Keratinocyte (primary cell): Measurements from ENCODE around the gene NUTF2. TPM values are rescaled to one million over a fixed set of nuclear protein-coding genes. Genes with fewer than 3 reads are reported as not detected.
A peak's percentile ranks its signal among the peaks of the same experiment; 100 is the strongest.

Source experiments
- DNase-seq: peaks from one replicate; pipeline ENCODE4 v3.0.0-alpha.2; 2011; ENCODE audit warnings: low read depth, missing footprints, low spot score
- FAIRE-seq: peaks from 2 replicates; lab custom pipeline; 2011; peaks lifted over from hg19 to GRCh38; lab: Jason Lieb, UNC
- H2AFZ ChIP-seq: 2 replicates; pipeline ENCODE4 v1.6.0; 2012; ENCODE audit warnings: low read length, control low read depth, inconsistent platforms; ENCODE audit not compliant: control insufficient read depth
- H3K27ac ChIP-seq: 2 replicates; pipeline ENCODE4 v1.5.1; 2011; ENCODE audit warnings: low read length; ENCODE audit not compliant: control insufficient read depth, insufficient read depth
- H3K27me3 ChIP-seq: 3 replicates; pipeline ENCODE4 v1.6.0; 2011; ENCODE audit warnings: low read length; ENCODE audit not compliant: control insufficient read depth, insufficient read depth; ENCODE audit errors: extremely low read depth
- H3K36me3 ChIP-seq, 2 experiments: 2 replicates in 1 of 2; 3 replicates in 1 of 2; pipeline ENCODE4 v1.5.1; 2011; ENCODE audit warnings: low read length in 2 of 2, mild to moderate bottlenecking in 1 of 2; ENCODE audit not compliant: control insufficient read depth in 2 of 2, insufficient read depth in 2 of 2; ENCODE audit errors: extremely low read depth in 1 of 2
- H3K4me1 ChIP-seq: 3 replicates; pipeline ENCODE4 v1.5.1; 2011; ENCODE audit warnings: low read length; ENCODE audit not compliant: control insufficient read depth, insufficient read depth; ENCODE audit errors: extremely low read depth
- H3K4me2 ChIP-seq: 3 replicates; pipeline ENCODE4 v1.6.0; 2011; ENCODE audit warnings: low read depth, low read length; ENCODE audit not compliant: control insufficient read depth, insufficient read depth; ENCODE audit errors: extremely low read depth
- H3K4me3 ChIP-seq, 3 experiments: fragments of 200-600 bp in 1 of 3; sonication (generic) in 1 of 3; 2 replicates in 2 of 3; 3 replicates in 1 of 3; pipeline ENCODE4 v1.5.1; 2011 to 2016; ENCODE audit warnings: low read length in 3 of 3, mild to moderate bottlenecking in 3 of 3, control low read depth in 2 of 3, inconsistent platforms in 1 of 3, low read depth in 1 of 3, mixed read lengths in 1 of 3, mixed run types in 1 of 3, moderate library complexity in 1 of 3; ENCODE audit not compliant: control insufficient read depth in 2 of 3, insufficient read depth in 2 of 3; ENCODE audit errors: extremely low read depth in 1 of 3
- H3K79me2 ChIP-seq: 2 replicates; pipeline ENCODE4 v1.6.0; 2012; ENCODE audit warnings: low read length; ENCODE audit not compliant: control insufficient read depth, insufficient read depth
- H3K9ac ChIP-seq: 3 replicates; pipeline ENCODE4 v1.6.0; 2011; ENCODE audit warnings: low read length; ENCODE audit not compliant: control insufficient read depth, insufficient read depth; ENCODE audit errors: extremely low read depth
- H3K9me1 ChIP-seq: 3 replicates; pipeline ENCODE4 v1.6.0; 2011; ENCODE audit warnings: low read length; ENCODE audit not compliant: control insufficient read depth, insufficient read depth; ENCODE audit errors: extremely low read depth
- H3K9me3 ChIP-seq: 2 replicates; pipeline ENCODE4 v1.5.1; 2012; ENCODE audit warnings: low read depth, low read length; ENCODE audit not compliant: control insufficient read depth
- H4K20me1 ChIP-seq: 3 replicates; pipeline ENCODE4 v1.6.0; 2011; ENCODE audit warnings: low read length; ENCODE audit not compliant: control insufficient read depth, insufficient read depth; ENCODE audit errors: extremely low read depth
- EZH2 ChIP-seq: IDR thresholded peaks from one replicate; pipeline ENCODE4 v1.6.1; 2012; ENCODE audit warnings: inconsistent platforms, mild to moderate bottlenecking, low read length, moderate library complexity
- dilution Hi-C: fragments of 300-500 bp; cut with MboI; formaldehyde crosslinking; loops from one replicate; pipeline ENCODE4 v1.7.0; 2020; ENCODE audit warnings: low sequenced_read_pairs; ENCODE audit not compliant: extremely low pct_ligation_motif_present
- polyA plus RNA-seq, 5 experiments: library from polyadenylated mRNA; depleted of rRNA in 3 of 5; stranded (reverse) in 3 of 5; stranded (forward) in 1 of 5; unstranded in 1 of 5; fragments of >200 nt; gene quantifications; 1 replicate in 1 of 5; 2 replicates in 3 of 5; 3 replicates in 1 of 5; pipeline versions ENCODE4 v1.2.1 to v1.2.3, GENCODE V29; 2011 to 2012; ENCODE audit warnings: missing spikeins in 2 of 5, low read depth in 1 of 5, low replicate concordance in 1 of 5
- TF ChIP-seq, protein P1 (sequence below), 3 experiments: IDR thresholded peaks in 1 of 3; conservative IDR thresholded peaks in 1 of 3; optimal IDR thresholded peaks in 1 of 3; 2 replicates in 2 of 3; 3 replicates in 1 of 3; pipeline versions ENCODE3 to v1.5.1; 2011; ENCODE audit warnings: low read length in 3 of 3, mild to moderate bottlenecking in 3 of 3, moderate library complexity in 2 of 3, control low read depth in 1 of 3, inconsistent platforms in 1 of 3; ENCODE audit not compliant: insufficient read depth in 2 of 3; ENCODE audit errors: extremely low read depth in 1 of 3

Gene NUTF2
- polyA plus RNA-seq, 1 donor (not counting 4 experiments of a cell fraction or from before 2014, with no cell fraction given) = 189 TPM

DNA sequence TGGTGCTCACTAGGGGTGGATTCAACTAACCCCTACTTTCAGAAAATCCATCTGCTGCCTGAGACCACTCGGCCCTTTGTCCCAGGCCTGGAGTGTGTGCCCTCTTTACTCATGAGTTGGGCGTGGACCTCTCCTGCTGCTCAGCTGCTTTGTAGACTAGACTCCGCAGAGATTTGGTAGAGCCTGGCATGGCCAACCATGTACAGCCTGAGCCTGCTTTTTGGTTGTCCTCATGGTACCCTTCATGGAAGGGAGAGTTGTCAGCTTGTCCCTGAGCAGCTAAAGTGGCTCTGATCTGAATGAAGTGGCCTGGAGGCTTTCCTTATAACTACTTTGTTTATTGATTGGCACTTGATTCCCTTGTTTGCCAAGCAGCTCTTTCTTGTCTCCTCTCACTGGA, 27.6 kb downstream of the NUTF2 start:
- Histone ChIP-seq H3K79me2 (peaks cover 28% of the 10 kb centered on the region), H3K27ac (no peak overlapping the region), H3K9ac (peak overlapping the region; percentile 93), H3K4me1 (peaks cover 29% of the 10 kb centered on the region), H3K9me1 (no peaks in the 10 kb centered on the region), H3K4me2 (peak overlapping the region; percentile 84), H4K20me1 (peaks cover 4% of the 10 kb centered on the region), H3K27me3 (no peaks in the 10 kb centered on the region), H3K9me3 (no peaks in the 10 kb centered on the region), H2AFZ (no peak overlapping the region), H3K36me3 (peaks cover 40 to 56% of the 10 kb centered on the region in 2 experiments), H3K4me3 (peak overlapping the region in 2 of 3 experiments; percentile 71 to 97)
- FAIRE-seq = no peak
- DNase-seq = no peak
- TF ChIP-seq, protein P1, sequence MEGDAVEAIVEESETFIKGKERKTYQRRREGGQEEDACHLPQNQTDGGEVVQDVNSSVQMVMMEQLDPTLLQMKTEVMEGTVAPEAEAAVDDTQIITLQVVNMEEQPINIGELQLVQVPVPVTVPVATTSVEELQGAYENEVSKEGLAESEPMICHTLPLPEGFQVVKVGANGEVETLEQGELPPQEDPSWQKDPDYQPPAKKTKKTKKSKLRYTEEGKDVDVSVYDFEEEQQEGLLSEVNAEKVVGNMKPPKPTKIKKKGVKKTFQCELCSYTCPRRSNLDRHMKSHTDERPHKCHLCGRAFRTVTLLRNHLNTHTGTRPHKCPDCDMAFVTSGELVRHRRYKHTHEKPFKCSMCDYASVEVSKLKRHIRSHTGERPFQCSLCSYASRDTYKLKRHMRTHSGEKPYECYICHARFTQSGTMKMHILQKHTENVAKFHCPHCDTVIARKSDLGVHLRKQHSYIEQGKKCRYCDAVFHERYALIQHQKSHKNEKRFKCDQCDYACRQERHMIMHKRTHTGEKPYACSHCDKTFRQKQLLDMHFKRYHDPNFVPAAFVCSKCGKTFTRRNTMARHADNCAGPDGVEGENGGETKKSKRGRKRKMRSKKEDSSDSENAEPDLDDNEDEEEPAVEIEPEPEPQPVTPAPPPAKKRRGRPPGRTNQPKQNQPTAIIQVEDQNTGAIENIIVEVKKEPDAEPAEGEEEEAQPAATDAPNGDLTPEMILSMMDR (optimal IDR thresholded peaks at IDR 0.05 in 1 of 3, IDR thresholded peaks at IDR 0.05 in 1 of 3, conservative IDR thresholded peaks at IDR 0.05 in 1 of 3; ENCODE audit: extremely low read depth in 1 of 3, insufficient read depth in 2 of 3, low read length in 3 of 3) = no peak
- TF ChIP-seq EZH2 = no peak
- dilution Hi-C loops = no loop called here

DNA sequence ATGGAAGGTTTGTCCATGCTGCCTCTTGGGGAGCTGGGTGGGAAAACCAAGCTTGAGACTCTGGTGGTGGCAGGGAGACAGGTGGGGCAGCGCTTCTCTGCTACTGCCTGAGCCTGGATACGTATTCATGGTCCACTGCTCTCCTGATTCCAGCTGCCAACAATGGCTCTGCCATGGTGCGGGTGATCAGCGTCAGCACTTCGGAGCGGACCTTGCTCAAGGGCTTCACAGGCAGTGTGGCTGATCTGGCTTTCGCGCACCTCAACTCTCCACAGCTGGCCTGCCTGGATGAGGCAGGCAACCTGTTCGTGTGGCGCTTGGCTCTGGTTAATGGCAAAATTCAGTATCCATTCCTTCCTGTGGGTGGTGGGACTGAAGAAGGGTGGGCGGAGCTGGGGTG, 30.3 kb downstream of the NUTF2 start:
- Histone ChIP-seq H3K36me3 (peaks cover 49 to 55% of the 10 kb centered on the region in 2 experiments), H4K20me1 (peaks cover 2% of the 10 kb centered on the region), H3K4me3 (no peak overlapping the region), H3K4me2 (no peak overlapping the region), H3K27me3 (no peaks in the 10 kb centered on the region), H3K9ac (no peak overlapping the region), H3K27ac (no peak overlapping the region), H3K4me1 (peaks cover 16% of the 10 kb centered on the region), H3K9me3 (no peaks in the 10 kb centered on the region), H3K79me2 (peaks cover 28% of the 10 kb centered on the region), H3K9me1 (no peaks in the 10 kb centered on the region), H2AFZ (no peak overlapping the region)
- TF ChIP-seq, protein P1 (optimal IDR thresholded peaks at IDR 0.05 in 1 of 3, IDR thresholded peaks at IDR 0.05 in 1 of 3, conservative IDR thresholded peaks at IDR 0.05 in 1 of 3; ENCODE audit: extremely low read depth in 1 of 3, insufficient read depth in 2 of 3, low read length in 3 of 3) = no peak
- no peak for TF ChIP-seq EZH2
- dilution Hi-C loops = no loop called here
- no peak for FAIRE-seq
- no peak for DNase-seq
